Stimulated activated naive B cell treated with anti-CD40 and anti-IgM and Interleukin-4, amounts not matched to agents 10 μg/mL and 1 μg/mL and 100 μg/mL, for 72 hours (primary cell): Measurements from ENCODE around the gene TXNRD1.

ENCODE experiments used
- ATAC-seq, 2 donors: fragments of 150-1000 bp; cut with Tn5 transposase; replicated peaks; 2 replicates each; pipeline ENCODE4 v1.10.0; 2021; ENCODE audit warnings: moderate library complexity in 1 of 2
- DNase-seq: peaks from one replicate; pipeline ENCODE4 v3.0.0; 2021
- H3K27ac Mint-ChIP-seq: one replicate; pipeline ENCODE4 v1.8.0; 2022; ENCODE audit warnings: mild to moderate bottlenecking, mixed read lengths
- H3K27me3 Mint-ChIP-seq, 2 donors: one replicate each; pipeline ENCODE4 v1.8.0; 2022; ENCODE audit warnings: mixed read lengths in 2 of 2
- H3K36me3 Mint-ChIP-seq, 2 donors: one replicate each; pipeline ENCODE4 v1.8.0; 2022; ENCODE audit warnings: mixed read lengths in 2 of 2, mild to moderate bottlenecking in 1 of 2
- H3K4me1 Mint-ChIP-seq, 2 donors: one replicate each; pipeline ENCODE4 v1.8.0; 2022; ENCODE audit warnings: mixed read lengths in 2 of 2, mild to moderate bottlenecking in 1 of 2
- H3K4me3 Mint-ChIP-seq, 2 donors: one replicate each; pipeline ENCODE4 v1.8.0; 2022; ENCODE audit warnings: mild to moderate bottlenecking in 2 of 2, mixed read lengths in 2 of 2, moderate library complexity in 1 of 2
- H3K9me3 Mint-ChIP-seq, 2 donors: one replicate each; pipeline ENCODE4 v1.8.0; 2022; ENCODE audit warnings: mixed read lengths in 2 of 2, mild to moderate bottlenecking in 1 of 2

The TXNRD1 gene

DNA sequence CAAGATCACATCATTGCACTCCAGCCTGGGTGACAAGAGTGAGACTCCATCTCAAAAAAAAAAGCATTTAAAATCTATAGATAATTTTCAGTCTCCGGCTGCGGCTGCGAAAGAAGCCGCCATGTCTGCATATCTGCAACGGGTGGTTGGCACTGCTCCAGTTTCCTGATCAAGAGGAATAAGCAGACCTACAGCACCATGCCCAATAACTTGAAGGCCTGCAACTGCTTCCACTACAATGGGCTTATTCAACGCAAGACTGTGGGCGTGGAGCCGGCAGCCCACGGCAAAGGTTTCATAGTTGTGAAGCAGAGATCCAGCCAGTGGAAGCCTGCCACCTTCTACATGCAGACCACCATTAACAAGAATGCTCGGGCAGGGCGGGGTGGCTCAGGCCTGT is 57.4 kb downstream of the TXNRD1 start:
- H3K36me3 Mint-ChIP-seq, result no peaks in the 10 kb centered on the region
- H3K27ac Mint-ChIP-seq, result no peak overlapping the region
- no peak for DNase-seq
- no peaks in the 10 kb centered on the region for H3K27me3 Mint-ChIP-seq
- H3K4me3 Mint-ChIP-seq, result no peak overlapping the region
- no peaks in the 10 kb centered on the region for H3K9me3 Mint-ChIP-seq
- ATAC-seq, result no peak
- peaks cover 7 to 14% of the 10 kb centered on the region in 2 donors for H3K4me1 Mint-ChIP-seq

DNA sequence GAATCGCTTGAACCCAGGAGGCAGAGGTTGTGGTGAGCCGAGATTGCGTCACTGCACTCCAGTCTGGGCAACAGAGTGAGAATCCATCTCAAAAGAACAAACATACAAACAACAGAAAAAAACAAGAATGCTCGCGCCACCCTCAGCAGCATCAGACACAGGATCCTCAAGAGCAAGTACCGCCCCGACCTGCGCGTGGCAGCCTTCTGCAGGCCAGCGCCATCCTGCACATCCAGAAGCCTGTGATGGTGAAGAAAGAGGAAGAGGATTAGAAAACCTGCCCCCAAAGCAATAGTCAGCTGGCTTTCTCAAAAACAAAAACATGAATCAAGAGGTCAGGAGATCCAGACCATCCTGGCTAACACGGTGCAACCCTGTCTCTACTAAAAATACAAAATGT is 57.9 kb downstream of the TXNRD1 start:
- DNase-seq, result no peak
- no peaks in the 10 kb centered on the region for H3K9me3 Mint-ChIP-seq
- no peak for ATAC-seq
- no peaks in the 10 kb centered on the region for H3K27me3 Mint-ChIP-seq
- no peak overlapping the region for H3K27ac Mint-ChIP-seq
- no peaks in the 10 kb centered on the region for H3K36me3 Mint-ChIP-seq
- H3K4me3 Mint-ChIP-seq, result no peak overlapping the region
- H3K4me1 Mint-ChIP-seq, result peaks cover 7 to 14% of the 10 kb centered on the region in 2 donors

DNA sequence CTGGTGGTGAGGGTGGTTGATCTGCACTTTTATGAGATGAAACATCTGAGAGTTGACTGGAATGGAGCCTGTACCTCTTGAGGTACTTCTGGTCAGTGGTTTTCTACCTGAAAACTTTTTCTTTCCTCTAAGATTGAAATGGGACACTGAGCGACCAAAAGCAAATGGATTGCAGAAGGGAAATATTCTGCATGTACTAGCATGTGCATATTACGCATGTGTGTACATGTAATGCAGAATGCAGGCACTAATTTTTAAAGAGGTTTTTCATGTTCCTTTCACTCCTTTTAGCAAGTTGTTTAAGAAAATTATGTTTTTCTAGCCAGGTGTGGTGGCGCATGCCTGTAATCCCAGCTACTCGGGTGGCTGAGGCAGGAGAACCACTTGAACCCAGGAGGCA is 59.2 kb downstream of the TXNRD1 start:
- peaks cover 7 to 14% of the 10 kb centered on the region in 2 donors for H3K4me1 Mint-ChIP-seq
- H3K36me3 Mint-ChIP-seq, result no peaks in the 10 kb centered on the region
- peaks cover 0 to 6% of the 10 kb centered on the region in 2 donors for H3K27me3 Mint-ChIP-seq
- DNase-seq (no peak), ATAC-seq (no peak)
- no peak overlapping the region for H3K27ac Mint-ChIP-seq
- H3K4me3 Mint-ChIP-seq, result no peak overlapping the region
- peaks cover 0 to 2% of the 10 kb centered on the region in 2 donors for H3K9me3 Mint-ChIP-seq

DNA sequence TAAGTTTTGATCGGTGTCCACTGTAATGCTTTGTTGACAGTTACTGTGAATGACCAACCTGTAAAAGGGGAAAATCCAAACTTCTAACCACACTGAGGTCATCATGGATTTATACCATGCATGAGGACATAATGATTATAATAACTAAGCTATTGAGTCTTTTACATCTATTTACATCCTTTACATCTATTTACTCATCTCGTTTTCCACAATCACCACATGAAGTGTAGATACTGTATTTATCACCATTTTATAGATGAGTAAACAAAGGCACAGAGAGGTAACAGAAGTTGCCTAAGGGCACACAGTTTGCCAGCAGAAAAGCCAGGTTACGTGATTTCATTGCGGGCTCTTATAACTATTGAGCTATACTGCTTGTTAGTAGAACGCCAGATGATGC is 60.1 kb downstream of the TXNRD1 start:
- H3K9me3 Mint-ChIP-seq, result peaks cover 0 to 2% of the 10 kb centered on the region in 2 donors
- peaks cover 7 to 14% of the 10 kb centered on the region in 2 donors for H3K4me1 Mint-ChIP-seq
- DNase-seq (no peak), ATAC-seq (peak; percentile 50 to 68)
- no peak overlapping the region for H3K27ac Mint-ChIP-seq
- H3K36me3 Mint-ChIP-seq, result no peaks in the 10 kb centered on the region
- H3K27me3 Mint-ChIP-seq, result peaks cover 0 to 6% of the 10 kb centered on the region in 2 donors
- peak overlapping the region; percentile 72 to 73 for H3K4me3 Mint-ChIP-seq

DNA sequence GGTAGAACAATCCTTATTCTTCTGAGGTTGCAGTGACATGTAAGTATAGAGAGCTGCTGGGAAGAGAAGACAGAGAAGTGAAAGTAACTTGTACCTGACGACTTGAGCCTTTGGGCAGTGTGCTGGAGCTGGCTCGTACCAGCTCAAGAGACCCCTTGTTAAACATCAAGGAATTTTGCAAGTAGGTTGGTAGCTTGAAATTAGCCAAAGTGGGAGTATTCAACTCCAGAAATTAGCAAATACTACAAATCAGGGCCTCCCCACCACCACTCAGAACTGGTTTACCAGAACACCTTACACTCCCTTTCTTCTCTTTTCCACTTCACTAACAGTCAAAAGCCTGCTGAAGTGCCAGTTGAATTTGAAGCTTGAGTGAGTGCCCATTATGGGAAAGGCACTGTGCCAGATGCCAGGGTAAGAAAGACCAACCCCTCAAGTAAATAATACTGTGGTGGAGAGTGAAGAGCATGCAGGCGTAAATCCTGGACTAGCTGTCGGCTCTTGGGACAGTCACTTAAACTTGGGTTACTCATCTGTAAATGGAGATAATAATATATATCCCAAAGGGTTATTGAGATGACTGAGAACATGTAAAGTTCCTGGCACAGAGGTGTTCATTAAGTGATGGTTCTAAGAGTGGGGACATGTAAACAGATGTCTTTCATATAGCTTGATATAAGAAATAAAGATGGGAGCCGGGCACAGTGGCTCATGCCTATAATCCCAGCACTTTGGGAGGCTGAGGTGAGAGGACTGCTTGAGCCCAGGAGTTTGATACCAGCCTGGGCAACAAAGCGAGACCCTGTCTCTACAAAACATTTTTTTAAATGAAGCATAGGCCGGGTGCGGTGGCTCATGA is 60.9 kb downstream of the TXNRD1 start:
- ATAC-seq (peak; percentile 89 to 91), DNase-seq (peak; percentile 6)
- peak overlapping the region; percentile 72 to 73 for H3K4me3 Mint-ChIP-seq
- H3K9me3 Mint-ChIP-seq, result peaks cover 0 to 2% of the 10 kb centered on the region in 2 donors
- peaks cover 0 to 12% of the 10 kb centered on the region in 2 donors for H3K27me3 Mint-ChIP-seq
- peak overlapping the region; percentile 86 for H3K27ac Mint-ChIP-seq
- H3K4me1 Mint-ChIP-seq, result peaks cover 10 to 20% of the 10 kb centered on the region in 2 donors
- no peaks in the 10 kb centered on the region for H3K36me3 Mint-ChIP-seq

DNA sequence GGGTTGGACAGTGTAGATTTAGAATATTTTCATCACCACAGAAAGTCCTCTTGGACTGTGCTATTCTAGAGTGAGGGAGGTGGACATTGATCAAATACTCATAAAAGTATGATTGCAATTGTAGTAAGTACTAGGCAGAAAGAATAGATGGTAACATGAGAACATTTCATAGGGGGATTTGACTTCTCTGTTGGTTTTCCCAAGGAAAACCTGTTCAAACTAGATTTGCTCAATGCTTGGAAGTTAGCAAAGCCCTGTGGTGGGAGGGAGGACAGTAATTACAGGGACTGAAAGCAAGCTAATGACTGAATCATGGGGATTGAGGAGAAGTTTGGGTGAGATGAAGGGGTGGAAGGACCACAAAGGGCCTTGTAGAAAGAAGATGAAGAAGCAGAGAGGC is 63.6 kb downstream of the TXNRD1 start:
- Mint-ChIP-seq H3K4me3 (no peak overlapping the region), H3K27me3 (peaks cover 0 to 12% of the 10 kb centered on the region in 2 donors), H3K9me3 (peaks cover 0 to 2% of the 10 kb centered on the region in 2 donors), H3K27ac (no peak overlapping the region), H3K36me3 (no peaks in the 10 kb centered on the region), H3K4me1 (peaks cover 10 to 20% of the 10 kb centered on the region in 2 donors)
- ATAC-seq, result no peak
- DNase-seq, result no peak

DNA sequence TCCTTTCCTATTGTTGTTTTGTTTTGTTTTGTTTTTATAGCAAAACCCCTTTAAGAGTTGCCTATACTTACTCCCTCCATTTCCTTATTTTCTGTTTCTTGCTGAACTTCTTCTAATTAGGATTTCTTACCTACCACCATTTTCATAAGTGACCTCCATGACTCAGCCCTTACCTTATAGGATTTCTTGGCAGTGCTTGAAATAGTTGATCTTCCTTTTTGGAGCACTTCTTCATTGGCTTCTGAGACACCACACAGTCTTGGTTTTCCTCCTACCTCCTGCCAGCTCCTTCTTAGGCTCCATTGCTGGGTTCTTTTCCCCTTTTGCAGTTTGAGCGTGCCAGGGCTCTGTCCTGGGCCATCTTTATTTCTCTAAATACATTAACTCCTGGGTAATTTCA is 64.5 kb downstream of the TXNRD1 start:
- no peak for DNase-seq
- peaks cover 0 to 12% of the 10 kb centered on the region in 2 donors for H3K27me3 Mint-ChIP-seq
- no peak for ATAC-seq
- H3K4me3 Mint-ChIP-seq, result no peak overlapping the region
- H3K27ac Mint-ChIP-seq, result no peak overlapping the region
- peaks cover 0 to 2% of the 10 kb centered on the region in 2 donors for H3K9me3 Mint-ChIP-seq
- H3K4me1 Mint-ChIP-seq, result peaks cover 10 to 20% of the 10 kb centered on the region in 2 donors
- H3K36me3 Mint-ChIP-seq, result no peaks in the 10 kb centered on the region

DNA sequence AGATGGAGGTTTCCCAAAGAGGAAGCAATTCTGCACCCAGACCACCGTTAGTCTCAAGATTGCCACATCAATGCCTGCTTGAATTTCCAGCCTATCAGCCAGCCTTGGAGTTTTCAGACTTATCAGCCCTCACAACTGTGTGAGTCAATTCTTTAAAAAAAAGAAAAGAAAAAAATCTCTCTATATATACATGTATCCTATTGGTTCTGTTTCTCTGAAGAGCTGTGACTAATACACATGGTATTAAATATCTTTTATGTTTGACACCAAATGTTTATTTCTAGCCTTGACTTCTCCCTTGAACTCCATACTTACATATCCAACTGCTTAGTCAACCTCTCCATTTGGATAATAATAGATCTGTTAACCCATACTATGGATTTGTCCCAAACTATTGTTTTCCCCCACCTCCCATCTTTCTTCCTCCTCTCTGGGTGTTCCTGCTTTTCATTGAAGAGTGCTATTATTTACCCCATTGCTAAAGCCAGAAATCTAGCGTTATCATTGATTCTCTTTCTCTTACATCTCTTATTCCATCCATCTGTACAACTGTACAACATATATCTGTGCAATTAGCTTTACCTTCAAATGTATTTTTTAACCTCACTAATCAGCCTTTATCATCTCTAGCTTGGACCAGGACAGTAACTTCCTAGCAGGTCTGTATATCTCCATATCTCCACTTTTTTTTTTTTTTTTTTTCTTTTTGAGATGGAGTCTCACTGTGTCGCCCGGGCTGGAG is 65.3 kb downstream of the TXNRD1 start:
- H3K27ac Mint-ChIP-seq, result no peak overlapping the region
- peaks cover 12 to 22% of the 10 kb centered on the region in 2 donors for H3K4me1 Mint-ChIP-seq
- no peak for DNase-seq
- H3K9me3 Mint-ChIP-seq, result peaks cover 0 to 2% of the 10 kb centered on the region in 2 donors
- ATAC-seq, result peak in 1 of 2 donors; percentile 22
- H3K36me3 Mint-ChIP-seq, result no peaks in the 10 kb centered on the region
- no peak overlapping the region for H3K4me3 Mint-ChIP-seq
- peaks cover 0 to 12% of the 10 kb centered on the region in 2 donors for H3K27me3 Mint-ChIP-seq

DNA sequence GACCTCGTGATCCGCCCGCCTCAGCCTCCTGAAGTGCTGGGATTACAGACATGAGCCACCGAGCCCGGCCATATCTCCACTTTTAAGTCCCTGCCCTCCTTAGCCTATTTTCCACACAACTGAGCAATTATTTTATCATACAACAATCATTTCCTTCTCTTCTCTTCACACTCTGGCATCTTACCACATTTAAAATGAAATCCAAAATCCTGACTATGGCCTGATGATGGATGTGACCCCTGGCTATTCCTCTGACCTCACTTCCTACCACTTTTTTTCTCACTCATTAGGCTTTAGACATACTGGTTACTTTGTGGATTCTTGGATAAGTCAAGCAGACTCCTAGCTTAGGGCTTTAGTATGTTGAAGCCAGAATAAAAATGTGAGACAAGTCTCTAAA is 66.1 kb downstream of the TXNRD1 start:
- Mint-ChIP-seq H3K27ac (no peak overlapping the region), H3K36me3 (no peaks in the 10 kb centered on the region), H3K4me3 (no peak overlapping the region), H3K27me3 (peaks cover 0 to 12% of the 10 kb centered on the region in 2 donors), H3K4me1 (peaks cover 13 to 22% of the 10 kb centered on the region in 2 donors), H3K9me3 (peaks cover 0 to 2% of the 10 kb centered on the region in 2 donors)
- no peak for DNase-seq
- no peak for ATAC-seq

DNA sequence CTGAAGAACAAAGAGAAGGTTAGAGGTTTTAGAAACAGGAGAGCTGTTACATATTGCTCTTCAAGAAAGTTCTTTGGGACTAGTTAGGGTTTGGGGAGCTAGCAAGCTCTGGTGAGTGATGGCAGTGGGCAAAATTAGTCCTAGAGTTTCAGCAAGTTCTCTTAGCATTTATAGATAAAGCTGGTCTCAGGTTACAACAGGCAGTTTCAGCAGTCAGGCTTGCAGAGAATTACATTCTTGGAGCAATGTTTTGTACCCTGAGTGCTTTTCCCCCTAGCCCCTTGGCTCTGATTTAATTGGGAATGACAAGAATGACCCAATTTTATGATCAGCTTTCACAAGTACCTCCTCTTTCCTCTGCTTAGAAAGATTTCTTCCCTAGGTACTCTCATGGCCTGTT is 66.5 kb downstream of the TXNRD1 start:
- no peak for DNase-seq
- H3K27me3 Mint-ChIP-seq, result peaks cover 0 to 12% of the 10 kb centered on the region in 2 donors

DNA sequence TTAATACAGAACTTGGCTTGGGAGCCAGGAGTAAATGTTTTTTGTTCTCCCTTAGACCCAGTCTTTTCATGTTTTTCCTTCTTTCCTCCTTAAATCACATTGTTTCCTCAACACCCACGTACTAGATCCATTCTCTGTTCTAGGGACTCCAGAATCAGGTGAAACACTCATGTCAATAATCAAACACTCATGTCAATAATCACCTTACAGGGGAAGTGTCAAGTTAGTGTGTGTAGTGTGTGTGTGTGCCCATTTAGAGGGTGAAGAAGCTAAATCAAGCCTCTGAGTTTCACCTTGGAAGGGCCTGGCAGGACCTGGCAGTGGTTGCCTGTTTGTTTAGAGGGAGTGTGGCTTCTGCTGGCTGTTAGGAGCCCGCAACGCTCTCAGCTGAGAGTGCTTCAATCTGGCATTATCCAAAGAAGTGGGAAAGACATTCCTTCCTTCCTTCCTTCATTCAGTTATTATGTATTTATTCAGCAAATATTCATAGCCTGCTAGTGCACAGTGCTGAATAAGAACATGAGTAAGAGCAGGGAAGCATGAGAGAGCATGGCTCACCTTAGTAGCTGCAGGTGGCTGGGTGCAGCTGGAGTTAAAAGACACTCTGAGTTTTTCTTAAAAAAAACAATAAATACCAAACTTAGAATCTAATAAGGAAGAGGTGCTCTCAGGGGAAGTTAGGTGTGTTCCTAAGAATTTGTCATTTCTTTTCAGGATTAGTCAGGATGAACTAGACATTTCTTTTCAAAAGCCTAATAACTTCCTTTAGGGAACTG is 70.3 kb downstream of the TXNRD1 start:
- ATAC-seq (peak; percentile 48 to 49), DNase-seq (peak; percentile 27)
- H3K27ac Mint-ChIP-seq, result peak overlapping the region; percentile 99
- H3K4me1 Mint-ChIP-seq, result peaks cover 18 to 36% of the 10 kb centered on the region in 2 donors
- H3K9me3 Mint-ChIP-seq, result no peaks in the 10 kb centered on the region
- H3K36me3 Mint-ChIP-seq, result peaks cover 7 to 16% of the 10 kb centered on the region in 2 donors
- H3K4me3 Mint-ChIP-seq, result peak overlapping the region; percentile 96 to 99
- H3K27me3 Mint-ChIP-seq, result peaks cover 0 to 4% of the 10 kb centered on the region in 2 donors

More for the DNA sequence above, 66.5 kb downstream of the TXNRD1 start:
- no peak overlapping the region for H3K4me3 Mint-ChIP-seq
- peaks cover 0 to 4% of the 10 kb centered on the region in 2 donors for H3K36me3 Mint-ChIP-seq
- peaks cover 13 to 23% of the 10 kb centered on the region in 2 donors for H3K4me1 Mint-ChIP-seq
- ATAC-seq, result no peak
- H3K27ac Mint-ChIP-seq, result no peak overlapping the region
- peaks cover 0 to 2% of the 10 kb centered on the region in 2 donors for H3K9me3 Mint-ChIP-seq

DNA sequence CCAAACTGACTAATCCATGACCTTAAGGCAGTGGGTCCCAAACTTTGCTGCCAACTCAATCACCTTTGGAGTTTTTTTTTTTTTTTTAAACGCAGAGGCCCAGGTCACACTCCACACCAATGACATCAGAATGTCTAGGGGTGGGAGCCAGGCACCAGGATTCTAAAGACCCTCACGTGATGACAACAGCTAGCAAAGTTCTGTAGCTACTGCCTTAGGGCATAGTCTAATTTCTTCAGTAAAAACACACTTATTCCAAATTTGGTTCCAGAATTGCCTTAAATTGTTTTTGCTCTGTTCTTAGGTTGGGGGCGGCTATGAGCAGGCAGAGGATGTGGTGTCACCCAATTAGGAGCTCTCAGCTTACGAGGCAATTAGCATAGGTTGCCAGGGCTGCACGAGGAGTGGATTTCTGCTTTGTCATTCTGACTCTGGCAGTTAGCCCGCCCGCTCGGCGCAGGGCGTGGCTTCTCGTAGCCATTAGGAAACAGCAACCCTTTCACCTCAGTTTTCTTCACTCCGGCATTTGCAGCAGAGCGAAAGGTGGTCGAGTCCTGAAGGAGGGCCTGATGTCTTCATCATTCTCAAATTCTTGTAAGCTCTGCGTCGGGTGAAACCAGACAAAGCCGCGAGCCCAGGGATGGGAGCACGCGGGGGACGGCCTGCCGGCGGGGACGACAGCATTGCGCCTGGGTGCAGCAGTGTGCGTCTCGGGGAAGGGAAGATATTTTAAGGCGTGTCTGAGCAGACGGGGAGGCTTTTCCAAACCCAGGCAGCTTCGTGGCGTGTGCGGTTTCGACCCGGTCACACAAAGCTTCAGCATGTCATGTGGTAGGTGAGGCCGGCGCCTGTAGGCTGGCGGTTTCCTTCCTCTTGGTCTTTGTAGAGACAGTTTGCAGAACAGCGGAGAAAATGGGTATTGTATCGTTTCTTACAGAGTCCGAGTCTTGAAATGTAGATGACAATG is 71.2 kb downstream of the TXNRD1 start:
- Mint-ChIP-seq H3K4me3 (peak overlapping the region; percentile 96 to 99), H3K27ac (peak overlapping the region; percentile 99), H3K9me3 (no peaks in the 10 kb centered on the region), H3K36me3 (peaks cover 11 to 17% of the 10 kb centered on the region in 2 donors), H3K27me3 (no peaks in the 10 kb centered on the region), H3K4me1 (peaks cover 16 to 37% of the 10 kb centered on the region in 2 donors)
- ATAC-seq (peak; percentile 85 to 89), DNase-seq (peak; percentile 90)
